GM20000 (cell line): Measurements from ENCODE around the gene ITSN2.

Source experiments
- DNase-seq: peaks from one replicate; pipeline ENCODE4 v3.0.0; 2012; ENCODE audit warnings: low spot score
- CTCF ChIP-seq: IDR thresholded peaks from 2 replicates; pipeline ENCODE4 v1.5.1; 2012; ENCODE audit warnings: mild to moderate bottlenecking, control low read depth; ENCODE audit errors: extremely low read depth, missing control alignments

Gene ITSN2

GRCh38 chr2:24210723-24211122 is 149.6 kb downstream of the ITSN2 start:
- DNase-seq = no peak
- TF ChIP-seq CTCF = no peak

DNA sequence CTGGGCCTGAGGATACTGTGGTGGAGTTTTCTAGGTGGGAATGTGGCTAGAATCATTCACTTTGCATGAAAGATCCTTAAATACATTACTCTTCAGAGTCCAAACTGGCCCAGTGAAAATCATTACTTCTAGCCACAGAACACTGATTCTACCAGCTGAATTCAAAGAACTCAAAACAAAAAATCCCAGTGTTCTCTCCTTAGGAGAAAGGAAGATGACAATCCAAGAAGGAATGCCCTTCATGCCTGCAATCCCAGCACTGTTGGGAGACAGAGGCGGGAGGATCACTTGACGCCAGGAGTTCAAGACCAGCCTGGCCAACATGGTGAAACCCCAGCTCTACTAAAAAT is 150.3 kb downstream of the ITSN2 start:
- TF ChIP-seq CTCF = no peak
- DNase-seq = no peak

GRCh38 chr2:24209389-24210105 is 150.8 kb downstream of the ITSN2 start:
- no peak for TF ChIP-seq CTCF
- DNase-seq = no peak

DNA sequence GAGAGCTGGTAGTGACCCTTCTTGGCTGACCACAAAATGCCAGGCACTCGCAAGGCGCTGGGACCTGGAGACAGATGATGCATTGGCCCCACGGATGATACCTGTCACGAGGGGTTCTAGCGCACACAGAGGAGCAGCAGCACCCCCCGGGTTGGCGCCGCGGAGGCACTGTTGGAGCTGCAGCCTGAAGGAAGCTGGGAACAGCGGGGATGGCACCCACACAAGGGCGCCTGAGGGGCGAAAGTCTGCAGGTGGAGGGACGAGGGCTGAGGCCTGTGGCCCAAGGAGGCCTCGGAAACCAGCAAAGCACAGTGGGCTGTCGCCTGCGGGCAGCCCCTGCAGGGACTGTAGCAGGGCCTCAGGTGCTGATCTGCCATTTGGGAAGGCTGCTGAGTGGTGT is 151.8 kb downstream of the ITSN2 start:
- TF ChIP-seq CTCF = no peak

GRCh38 chr2:24207359-24207758 is 153.0 kb downstream of the ITSN2 start:
- DNase-seq = no peak
- TF ChIP-seq CTCF = no peak

More for the DNA sequence above, 151.8 kb downstream of the ITSN2 start:
- DNase-seq = no peak

GRCh38 chr2:24206714-24207113 is 153.6 kb downstream of the ITSN2 start:
- no peak for DNase-seq
- TF ChIP-seq CTCF = no peak

- TF ChIP-seq CTCF = no peak
- DNase-seq = no peak
Observed at GRCh38 chr2:24206242-24206641, 154.1 kb downstream of the ITSN2 start.
